T47D (cell line): ENCODE data around the gene LARP4B.

ENCODE experiments used
- DNase-seq, 2 experiments: peaks; one replicate each; pipeline versions ENCODE4 v3.0.0 to v3.0.0-alpha.2; 2011 to 2012; ENCODE audit warnings: low read depth in 1 of 2, low spot score in 1 of 2
- JUND ChIP-seq: IDR thresholded peaks from 2 replicates; pipeline ENCODE4 v1.6.1; 2012; ENCODE audit warnings: low read depth
- in situ Hi-C: cut with HindIII; loops from 2 replicates; pipeline ENCODE4 v1.10.0; 2016; ENCODE audit warnings: low sequenced_read_pairs, low pct_unique_long_range_greater_than_20kb

LARP4B gene

DNA sequence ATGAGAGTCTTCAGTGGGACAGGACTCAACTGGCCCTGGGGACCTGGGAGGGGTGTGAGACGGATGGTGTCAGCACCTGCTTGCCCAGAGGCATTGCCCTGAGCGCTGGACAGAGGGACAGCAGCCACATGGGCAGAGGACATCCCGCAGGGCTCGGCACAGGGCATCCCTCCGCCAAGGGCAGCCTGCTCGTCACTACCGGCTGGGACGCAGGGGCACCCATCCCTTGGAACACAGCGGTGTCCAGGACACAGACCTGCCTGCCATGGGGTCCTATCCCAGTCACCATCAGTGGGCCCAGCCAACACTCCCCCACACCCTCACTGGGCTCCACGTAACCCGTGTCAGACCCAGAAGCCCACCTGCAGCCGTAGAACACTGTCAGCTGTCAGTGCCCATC, 109.3 kb downstream of the LARP4B start:
- in situ Hi-C loops, result no loop called here
- DNase-seq, result no peak
- TF ChIP-seq JUND, result no peak

- no peak for TF ChIP-seq JUND
- DNase-seq, result no peak
- in situ Hi-C loops, result no loop called here
Measured at GRCh38 chr10:821322-821721, 110.2 kb downstream of the LARP4B start.

DNA sequence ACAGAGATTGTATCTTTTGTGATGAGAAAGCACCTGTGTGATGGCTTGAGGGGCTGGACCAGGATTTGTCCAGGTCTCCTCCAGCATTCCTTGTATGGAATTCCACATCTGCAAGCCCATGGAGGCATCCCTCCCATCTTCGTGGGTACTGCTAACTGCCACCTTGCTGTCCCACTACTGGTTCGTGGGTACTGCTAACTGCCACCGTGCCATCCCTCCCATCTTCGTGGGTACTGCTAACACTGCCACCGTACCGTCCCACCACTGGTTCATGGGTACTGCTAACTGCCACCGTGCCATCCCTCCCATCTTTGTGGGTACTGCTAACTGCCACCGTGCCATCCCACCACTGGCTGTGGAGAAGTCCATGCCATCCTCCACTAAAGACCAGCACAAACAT, 111.7 kb downstream of the LARP4B start:
- no peak for TF ChIP-seq JUND
- in situ Hi-C loops, result no loop called here
- DNase-seq, result no peak

DNA sequence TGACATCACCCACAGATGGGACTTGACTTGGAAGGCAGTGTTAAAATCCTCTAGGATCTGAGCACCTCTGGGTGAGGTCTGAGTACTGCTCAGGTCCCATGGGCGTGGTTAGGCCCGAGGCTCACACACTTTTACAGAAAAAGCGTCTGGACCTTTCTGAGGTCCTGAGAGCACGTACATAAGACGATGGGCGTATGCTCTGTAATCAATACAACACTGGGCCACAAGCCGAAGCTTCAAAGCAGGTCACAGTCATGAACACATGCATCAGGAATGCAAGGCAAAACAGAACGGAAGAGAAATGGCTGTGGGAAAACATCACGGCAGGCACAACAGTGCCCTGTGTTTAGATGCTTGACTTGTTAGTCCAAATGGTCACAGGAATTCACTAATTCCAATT, 112.2 kb downstream of the LARP4B start:
- in situ Hi-C loops, result no loop called here
- TF ChIP-seq JUND, result no peak
- DNase-seq, result no peak

DNA sequence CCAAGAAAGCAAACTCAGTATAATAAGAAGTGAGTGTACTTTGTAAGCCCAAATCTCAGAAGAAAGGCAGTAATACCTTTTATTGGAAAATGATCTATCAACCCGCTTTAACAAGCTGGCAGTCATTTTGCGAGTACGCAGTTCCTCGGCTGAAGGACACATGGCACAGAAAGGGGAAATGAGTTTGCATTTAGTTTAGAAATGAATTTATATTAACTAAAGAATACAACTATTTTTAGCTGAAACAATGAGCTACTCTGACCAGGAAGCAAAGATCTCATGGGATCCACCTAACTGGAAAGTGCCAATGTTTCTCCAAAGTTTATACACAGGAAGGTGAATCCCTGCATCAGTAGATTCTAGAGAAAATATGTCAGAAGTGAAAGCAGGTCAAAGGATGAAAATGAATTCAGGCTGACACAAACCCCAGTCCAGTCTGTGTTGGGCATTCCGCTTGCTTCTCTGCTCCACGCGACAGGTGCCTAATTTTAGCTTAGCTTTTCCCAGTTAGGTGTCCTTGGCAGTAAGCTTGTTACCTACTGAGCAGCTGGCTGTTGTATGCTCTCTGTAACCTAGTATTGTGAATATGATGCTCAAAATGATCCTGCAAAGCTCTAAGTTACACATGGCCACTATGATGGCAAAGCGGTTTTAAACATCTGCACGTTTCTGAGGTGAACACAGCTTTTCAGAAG, 112.8 kb downstream of the LARP4B start:
- TF ChIP-seq JUND, result no peak
- no peak for DNase-seq
- in situ Hi-C loops, result no loop called here

- in situ Hi-C loops, result no loop called here
- TF ChIP-seq JUND, result no peak
- no peak for DNase-seq
Measured at GRCh38 chr10:818010-818409, 113.5 kb downstream of the LARP4B start.

DNA sequence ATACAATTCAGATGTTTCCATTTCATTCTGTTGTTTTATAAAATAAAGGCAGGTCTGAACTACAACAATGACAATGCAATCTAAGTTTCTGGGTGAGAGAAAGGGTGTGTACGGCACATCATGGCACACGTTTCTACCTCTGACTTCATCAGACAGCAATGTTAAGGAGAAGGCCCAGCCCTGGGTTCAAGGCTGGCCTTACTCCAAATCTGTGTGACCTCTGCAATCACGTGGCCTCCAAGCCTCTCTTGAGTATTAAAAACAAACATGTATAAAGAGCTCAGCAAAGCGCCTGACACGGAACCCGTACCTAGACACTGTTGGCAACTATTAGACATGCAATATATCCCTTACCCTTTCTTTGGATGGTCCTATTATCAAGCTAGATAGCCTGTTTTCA, 114.1 kb downstream of the LARP4B start:
- in situ Hi-C loops, result no loop called here
- TF ChIP-seq JUND, result no peak
- no peak for DNase-seq

GRCh38 chr10:816958-817357, 114.5 kb downstream of the LARP4B start:
- no peak for DNase-seq
- in situ Hi-C loops, result no loop called here
- TF ChIP-seq JUND, result no peak

- TF ChIP-seq JUND, result no peak
- no peak for DNase-seq
Measured at GRCh38 chr10:816091-816477, 115.4 kb downstream of the LARP4B start.

GRCh38 chr10:815338-816090, 116.0 kb downstream of the LARP4B start:
- TF ChIP-seq JUND, result no peak
- DNase-seq, result peak; percentile 27 to 44
- in situ Hi-C loops, result no loop called here

More at GRCh38 chr10:816091-816477, 115.4 kb downstream of the LARP4B start:
- in situ Hi-C loops, result no loop called here

GRCh38 chr10:814536-815302, 116.8 kb downstream of the LARP4B start:
- DNase-seq, result no peak
- no peak for TF ChIP-seq JUND
- in situ Hi-C loops, result no loop called here

GRCh38 chr10:813286-813685, 118.2 kb downstream of the LARP4B start:
- no peak for DNase-seq
- in situ Hi-C loops, result no loop called here
- no peak for TF ChIP-seq JUND

DNA sequence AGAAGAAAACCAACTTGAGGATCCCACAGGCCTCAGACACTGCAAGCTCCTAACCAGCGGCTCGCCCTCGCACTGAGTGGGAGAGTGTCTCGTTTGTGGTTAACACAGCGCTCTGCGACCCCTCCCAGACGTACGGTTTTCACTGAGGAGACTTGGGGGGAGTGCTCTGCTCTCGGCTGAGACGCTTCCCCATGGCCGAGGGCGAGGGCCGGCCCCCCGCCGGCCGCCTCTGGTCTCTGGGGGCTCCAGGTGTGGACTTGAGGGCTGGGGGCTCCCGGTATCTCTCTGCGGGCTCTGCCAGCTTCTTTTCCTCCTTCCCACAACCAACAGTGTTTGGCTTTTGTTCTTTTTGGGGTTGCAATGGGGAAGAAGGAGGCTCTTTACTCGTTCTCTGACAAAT, 118.7 kb downstream of the LARP4B start:
- TF ChIP-seq JUND, result no peak
- in situ Hi-C loops, result no loop called here
- no peak for DNase-seq
